GM10266 (cell line): Measurements from ENCODE around the gene PID1.

Experiments
- DNase-seq: peaks from one replicate; pipeline ENCODE4 v3.0.0; 2012; ENCODE audit errors: extremely low spot score
- CTCF ChIP-seq: IDR thresholded peaks from 2 replicates; pipeline ENCODE4 v1.5.1; 2012; ENCODE audit warnings: mild to moderate bottlenecking, low read depth; ENCODE audit not compliant: control insufficient read depth, insufficient read depth; ENCODE audit errors: missing control alignments

PID1 gene

GRCh38 chr2:229221641-229222040, 49.4 kb downstream of the PID1 start:
- TF ChIP-seq CTCF, result no peak
- no peak for DNase-seq

- TF ChIP-seq CTCF, result no peak
- no peak for DNase-seq
Observed at GRCh38 chr2:229220254-229220653, 50.8 kb downstream of the PID1 start.

GRCh38 chr2:229218329-229218921, 52.7 kb downstream of the PID1 start:
- DNase-seq, result no peak
- TF ChIP-seq CTCF, result no peak

- no peak for DNase-seq
- no peak for TF ChIP-seq CTCF
Observed at GRCh38 chr2:229212241-229212640, 58.8 kb downstream of the PID1 start.

- no peak for TF ChIP-seq CTCF
- no peak for DNase-seq
Observed at GRCh38 chr2:229210641-229211040, 60.4 kb downstream of the PID1 start.

- DNase-seq, result no peak
- TF ChIP-seq CTCF, result no peak
Observed at GRCh38 chr2:229206548-229206947, 64.5 kb downstream of the PID1 start.

GRCh38 chr2:229205704-229206103, 65.4 kb downstream of the PID1 start:
- TF ChIP-seq CTCF, result no peak

More at GRCh38 chr2:229205704-229206103, 65.4 kb downstream of the PID1 start:
- no peak for DNase-seq
